ENCODE data around the gene KRT79.

DNA sequence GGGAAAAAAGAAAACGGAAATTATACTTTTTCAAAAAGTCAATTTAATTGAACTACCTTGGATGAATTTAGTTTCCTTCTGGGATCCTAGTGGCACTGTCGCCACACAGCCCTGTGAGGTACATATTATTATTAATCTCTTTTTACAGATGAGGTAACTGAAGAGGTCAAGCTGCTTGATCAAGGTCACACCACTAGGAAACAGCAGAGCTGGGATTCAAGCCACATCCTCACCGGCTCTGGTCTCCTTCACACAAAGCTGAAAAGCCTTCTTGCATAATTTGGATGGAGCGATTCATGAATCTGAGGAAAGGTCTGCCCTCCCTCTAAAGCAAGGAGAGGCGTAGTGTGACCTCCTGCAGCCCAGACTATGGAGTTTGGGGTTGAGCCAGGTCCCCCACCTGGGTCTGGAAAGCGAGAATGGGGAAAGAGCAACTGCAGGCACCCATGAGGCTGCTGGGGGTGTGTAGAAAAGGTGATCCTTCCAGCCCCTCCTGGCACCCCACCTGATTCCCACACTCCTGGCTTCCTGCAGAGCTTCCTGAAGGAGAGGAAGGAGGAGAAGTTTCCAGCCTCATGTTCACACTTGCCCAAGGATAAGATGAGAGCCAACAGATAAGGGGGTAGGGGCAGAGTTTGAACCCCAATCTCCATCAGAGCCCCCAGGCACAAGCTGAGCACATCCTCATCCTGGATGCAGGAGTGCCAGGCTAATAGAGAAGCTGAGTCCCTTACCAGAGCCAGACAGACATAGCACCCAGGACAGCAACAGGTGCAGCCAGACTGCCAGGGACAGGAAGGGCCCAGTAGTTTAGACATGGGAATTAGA is 3.9 kb upstream of the KRT79 start:
- no peak for TF ChIP-seq EZH2 (IDR thresholded peaks at IDR 0.05; ENCODE audit: borderline replicate concordance, low read length)
- TF ChIP-seq, protein P1, sequence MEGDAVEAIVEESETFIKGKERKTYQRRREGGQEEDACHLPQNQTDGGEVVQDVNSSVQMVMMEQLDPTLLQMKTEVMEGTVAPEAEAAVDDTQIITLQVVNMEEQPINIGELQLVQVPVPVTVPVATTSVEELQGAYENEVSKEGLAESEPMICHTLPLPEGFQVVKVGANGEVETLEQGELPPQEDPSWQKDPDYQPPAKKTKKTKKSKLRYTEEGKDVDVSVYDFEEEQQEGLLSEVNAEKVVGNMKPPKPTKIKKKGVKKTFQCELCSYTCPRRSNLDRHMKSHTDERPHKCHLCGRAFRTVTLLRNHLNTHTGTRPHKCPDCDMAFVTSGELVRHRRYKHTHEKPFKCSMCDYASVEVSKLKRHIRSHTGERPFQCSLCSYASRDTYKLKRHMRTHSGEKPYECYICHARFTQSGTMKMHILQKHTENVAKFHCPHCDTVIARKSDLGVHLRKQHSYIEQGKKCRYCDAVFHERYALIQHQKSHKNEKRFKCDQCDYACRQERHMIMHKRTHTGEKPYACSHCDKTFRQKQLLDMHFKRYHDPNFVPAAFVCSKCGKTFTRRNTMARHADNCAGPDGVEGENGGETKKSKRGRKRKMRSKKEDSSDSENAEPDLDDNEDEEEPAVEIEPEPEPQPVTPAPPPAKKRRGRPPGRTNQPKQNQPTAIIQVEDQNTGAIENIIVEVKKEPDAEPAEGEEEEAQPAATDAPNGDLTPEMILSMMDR (conservative IDR thresholded peaks at IDR 0.05 in 1 of 2, IDR thresholded peaks at IDR 0.05 in 1 of 2; ENCODE audit: extremely low read depth in 1 of 2, insufficient read depth in 1 of 2, low read depth in 1 of 2, low read length in 2 of 2): no peak

Measured in mammary epithelial cell (primary cell).